IMR-90 (cell line): ENCODE measurements around the gene AMDHD2. TPM values are rescaled to one million over a fixed set of nuclear protein-coding genes. Genes with fewer than 3 reads are reported as not detected.

ENCODE experiments used
- ATAC-seq: fragments of 200-7000 bp; cut with Tn5 transposase; 2 replicates; pipeline ENCODE4 v1.9.1; 2020; ENCODE audit warnings: low read depth, mild to moderate bottlenecking, moderate library complexity
- BruUV-seq: library from RNA; stranded (reverse); fragments of 400-500 nt; replicated peaks from 2 replicates; lab custom pipeline; 2021; lab: Mats Ljungman, UMichigan
- CTCF ChIA-PET: fragments of 300-600 bp; formaldehyde crosslinking; extraction: SDS; loops from one replicate; lab custom pipeline; 2021; ENCODE audit warnings: antibody characterized with exemption; lab: Yijun Ruan, JAX
- POLR2A ChIA-PET: fragments of 300-600 bp; sonication (Branson Sonifier 250); formaldehyde crosslinking; loops from one replicate; lab custom pipeline; 2022; ENCODE audit warnings: antibody characterized with exemption; ENCODE audit not compliant: unreplicated experiment; lab: Charles Lee
- DNase-seq: peaks from one replicate; pipeline ENCODE4 v3.0.0; 2013
- H2AFZ ChIP-seq: replicated peaks from 2 replicates; pipeline ENCODE3; 2013; ENCODE audit warnings: low read length, mild to moderate bottlenecking; ENCODE audit not compliant: poor library complexity
- H2AK5ac ChIP-seq: 2 replicates; pipeline ENCODE4 v1.6.1; 2013; ENCODE audit warnings: low read depth, low read length, inconsistent platforms
- H2AK9ac ChIP-seq: replicated peaks from 2 replicates; pipeline ENCODE3; 2013; ENCODE audit warnings: mild to moderate bottlenecking, low read depth, low read length, moderate library complexity; ENCODE audit not compliant: poor library complexity
- H2BK120ac ChIP-seq: 2 replicates; pipeline ENCODE4 v1.6.1; 2013; ENCODE audit warnings: low read depth, low read length, inconsistent platforms
- H2BK15ac ChIP-seq: 3 replicates; pipeline ENCODE4 v1.6.1; 2013; ENCODE audit warnings: low read depth, low read length, inconsistent platforms
- H2BK20ac ChIP-seq: 2 replicates; pipeline ENCODE4 v1.6.1; 2013; ENCODE audit warnings: low read depth, mild to moderate bottlenecking, inconsistent platforms, low read length, moderate library complexity
- H2BK5ac ChIP-seq: 2 replicates; pipeline ENCODE4 v1.6.1; 2013; ENCODE audit warnings: mild to moderate bottlenecking, low read depth, low read length, inconsistent platforms; ENCODE audit not compliant: poor library complexity, severe bottlenecking
- H3K14ac ChIP-seq: replicated peaks from 2 replicates; pipeline ENCODE4 v1.6.1; 2013; ENCODE audit warnings: low read depth, low read length, inconsistent platforms
- H3K18ac ChIP-seq: 2 replicates; pipeline ENCODE4 v1.6.1; 2013; ENCODE audit warnings: low read depth, low read length, control low read depth
- H3K23ac ChIP-seq: 2 replicates; pipeline ENCODE4 v1.6.1; 2013; ENCODE audit warnings: low read depth, low read length, inconsistent platforms
- H3K27ac ChIP-seq: 2 replicates; pipeline ENCODE4 v1.5.1; 2013; ENCODE audit warnings: mild to moderate bottlenecking, control low read depth, low read length; ENCODE audit not compliant: insufficient read depth
- H3K27me3 ChIP-seq: 2 replicates; pipeline ENCODE4 v1.6.1; 2013; ENCODE audit warnings: low read length; ENCODE audit not compliant: control insufficient read depth, insufficient read depth
- H3K36me3 ChIP-seq: 2 replicates; pipeline ENCODE4 v1.6.1; 2013; ENCODE audit warnings: low read length, mixed read lengths; ENCODE audit not compliant: control insufficient read depth, insufficient read depth
- H3K4ac ChIP-seq: 2 replicates; pipeline ENCODE4 v1.6.1; 2013; ENCODE audit warnings: low read depth, low read length, inconsistent platforms
- H3K4me1 ChIP-seq: 2 replicates; pipeline ENCODE4 v1.6.1; 2013; ENCODE audit warnings: low read length, mixed read lengths; ENCODE audit not compliant: control insufficient read depth, insufficient read depth
- H3K4me2 ChIP-seq: 2 replicates; pipeline ENCODE4 v1.6.1; 2013; ENCODE audit warnings: low read depth, mild to moderate bottlenecking, control low read depth, low read length, moderate library complexity
- H3K4me3 ChIP-seq: 2 replicates; pipeline ENCODE4 v1.5.1; 2013; ENCODE audit warnings: low read depth, mild to moderate bottlenecking, control low read depth, low read length, moderate library complexity; ENCODE audit not compliant: insufficient read depth
- H3K56ac ChIP-seq: 2 replicates; pipeline ENCODE4 v1.6.1; 2013; ENCODE audit warnings: low read length, inconsistent platforms; ENCODE audit not compliant: insufficient read depth; ENCODE audit errors: extremely low read depth
- H3K79me1 ChIP-seq, 2 experiments: 2 replicates each; pipeline ENCODE4 v1.6.1; 2013; ENCODE audit warnings: low read length in 2 of 2, inconsistent platforms in 1 of 2, low read depth in 1 of 2
- H3K9ac ChIP-seq: 2 replicates; pipeline ENCODE4 v1.6.1; 2013; ENCODE audit warnings: low read depth, low read length, control low read depth
- H3K9me1 ChIP-seq: 2 replicates; pipeline ENCODE4 v1.6.1; 2013; ENCODE audit warnings: low read length, inconsistent platforms; ENCODE audit not compliant: insufficient read depth
- H3K9me3 ChIP-seq: 2 replicates; pipeline ENCODE4 v1.6.1; 2013; ENCODE audit warnings: low read length; ENCODE audit not compliant: control insufficient read depth, insufficient read depth
- H4K20me1 ChIP-seq: 2 replicates; pipeline ENCODE4 v1.6.1; 2013; ENCODE audit warnings: low read length, inconsistent platforms; ENCODE audit not compliant: insufficient read depth
- H4K5ac ChIP-seq: 2 replicates; pipeline ENCODE4 v1.6.1; 2013; ENCODE audit warnings: mild to moderate bottlenecking, low read depth, low read length, control low read depth
- H4K8ac ChIP-seq, 2 experiments: 2 replicates each; pipeline ENCODE4 v1.6.1; 2013; ENCODE audit warnings: low read depth in 2 of 2, low read length in 2 of 2, control low read depth in 1 of 2, inconsistent platforms in 1 of 2
- H4K91ac ChIP-seq: 2 replicates; pipeline ENCODE4 v1.6.1; 2013; ENCODE audit warnings: low read depth, low read length, inconsistent platforms; ENCODE audit not compliant: insufficient read depth
- BHLHE40 ChIP-seq: fragments of 150-350 bp; IDR thresholded peaks from 2 replicates; pipeline ENCODE4 v1.6.1; 2016; ENCODE audit warnings: mild to moderate bottlenecking, low read depth, low read length
- CEBPB ChIP-seq: IDR thresholded peaks from 2 replicates; pipeline ENCODE4 v1.6.1; 2012; ENCODE audit warnings: low read depth, low read length, improper control_type of control experiment
- FOS ChIP-seq: fragments of 150-350 bp; IDR thresholded peaks from 2 replicates; pipeline ENCODE4 v1.6.1; 2016; ENCODE audit warnings: low read depth, low read length
- MAFK ChIP-seq: IDR thresholded peaks from 2 replicates; pipeline ENCODE4 v1.6.1; 2012; ENCODE audit warnings: low read depth, low read length, improper control_type of control experiment
- MAZ ChIP-seq: IDR thresholded peaks from 2 replicates; pipeline ENCODE4 v1.6.1; 2012; ENCODE audit warnings: low read depth, mild to moderate bottlenecking, low read length, improper control_type of control experiment, moderate library complexity, borderline replicate concordance
- NFE2L2 ChIP-seq: fragments of 150-350 bp; IDR thresholded peaks from 2 replicates; pipeline ENCODE4 v1.6.1; 2016; ENCODE audit warnings: low read depth, mild to moderate bottlenecking, low read length
- POLR2A ChIP-seq: IDR thresholded peaks from 2 replicates; pipeline ENCODE4 v1.6.1; 2012; ENCODE audit warnings: mild to moderate bottlenecking, low read depth, low read length
- RAD21 ChIP-seq: IDR thresholded peaks from 2 replicates; pipeline ENCODE4 v1.6.1; 2012; ENCODE audit warnings: low read length, improper control_type of control experiment
- RCOR1 ChIP-seq: IDR thresholded peaks from 2 replicates; pipeline ENCODE4 v1.6.1; 2012; ENCODE audit warnings: mild to moderate bottlenecking, low read length, improper control_type of control experiment; ENCODE audit not compliant: insufficient replicate concordance
- RFX5 ChIP-seq: IDR thresholded peaks from 2 replicates; pipeline ENCODE4 v1.8.0; 2012; ENCODE audit warnings: low read depth, mild to moderate bottlenecking, low read length, moderate library complexity
- WGBS, 2 experiments: methylation state at CpG; one replicate each; pipeline versions ENCODE4 v1.1.5 to v1.1.7; 2013; ENCODE audit warnings: missing lambda C conversion rate in 2 of 2; ENCODE audit not compliant: insufficient read length in 1 of 2; ENCODE audit errors: extremely low coverage in 2 of 2; 5-methylcytosine and 5-hydroxymethylcytosine counted together
- dilution Hi-C: fragments of 300-500 bp; cut with HindIII; formaldehyde crosslinking; loops from one replicate; pipeline ENCODE4 v1.14.3; 2018; ENCODE audit warnings: low sequenced_read_pairs; ENCODE audit not compliant: unreplicated experiment
- in situ Hi-C: fragments of 300-500 bp; cut with MboI; formaldehyde crosslinking; loops from 3 replicates; pipeline ENCODE4 v1.14.3; 2019; ENCODE audit warnings: low sequenced_read_pairs, inconsistent platforms, mixed read lengths
- intact Hi-C: fragments of 100-400 bp; cut with micrococcal nuclease; formaldehyde crosslinking; loops from 2 replicates; pipeline ENCODE4 v1.10.0; 2022
- polyA plus RNA-seq, 3 experiments: library from polyadenylated mRNA; depleted of rRNA; stranded (reverse); fragments of >200 nt; gene quantifications; 2 replicates each; pipeline ENCODE4 v1.2.3, GENCODE V29; 2012; ENCODE audit warnings: low replicate concordance in 1 of 3
- total RNA-seq: library from RNA; depleted of rRNA; stranded (reverse); fragments of >200 nt; gene quantifications from 2 replicates; pipeline ENCODE4 v1.2.3, GENCODE V29; 2012

Gene AMDHD2
- total and polyA plus RNA-seq, 2 of the 4 experiments (the other 2 are of a cell fraction) = 10.6 to 30.3 TPM

GRCh38 chr16:2518823-2519710, 1.1 kb upstream of the AMDHD2 start (continued):
- no peak for TF ChIP-seq CEBPB
- TF ChIP-seq MAFK = no peak

DNA sequence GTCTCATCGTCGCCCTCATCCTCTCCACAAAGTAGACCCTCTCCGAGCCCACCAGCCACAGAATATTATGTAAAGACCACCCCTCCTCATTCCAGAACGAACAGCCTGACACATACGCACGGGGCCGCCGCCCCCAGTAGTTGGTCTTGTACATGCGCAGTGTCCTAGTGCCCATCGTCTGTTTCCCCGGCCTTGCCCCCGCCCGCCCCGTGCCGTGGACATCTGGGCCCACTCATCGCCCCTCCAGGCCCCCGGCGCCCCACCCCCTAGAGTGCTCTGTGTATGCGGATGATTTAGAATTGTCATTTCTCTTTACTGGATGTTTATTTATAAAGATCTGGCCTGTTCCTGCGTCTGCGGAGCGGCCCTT, 475 bp upstream of the AMDHD2 start:
- peak overlapping the region; percentile 56; the same call in 1 of the 2 replicates for H3K23ac ChIP-seq
- peak overlapping the region; percentile 73 to 91; a peak in 2 of 4 replicates for H4K8ac ChIP-seq
- no peak overlapping the region for H3K4me3 ChIP-seq
- no peak overlapping the region; the same call in 2 of the 3 replicates for H2BK15ac ChIP-seq
- peak overlapping the region; percentile 62 for H3K27ac ChIP-seq
- H4K20me1 ChIP-seq = peaks cover 54% of the 10 kb centered on the region
- H3K9me3 ChIP-seq = no peaks in the 10 kb centered on the region
- DNase-seq (no peak), ATAC-seq (no peak)
- CTCF ChIA-PET = interaction anchor here (0.6 kb wide), 1 partner anchor 1821 kb away, joined by 6 read pairs; no protein-coding TSS in a partner anchor
- peak overlapping the region; percentile 26 for H3K9ac ChIP-seq
- H2BK120ac ChIP-seq = peak overlapping the region; percentile 58; the same call in 1 of the 2 replicates
- H2BK5ac ChIP-seq = peak overlapping the region; percentile 11
- BruUV-seq = no TSS peak
- H3K4me2 ChIP-seq = peak overlapping the region; percentile 67
- no peaks in the 10 kb centered on the region for H3K27me3 ChIP-seq
- in situ Hi-C loops (no loop called here), dilution Hi-C loops (no loop called here), intact Hi-C loops (no loop called here)
- H2AFZ ChIP-seq = peak overlapping the region; percentile 99
- peaks cover 19% of the 10 kb centered on the region for H3K9me1 ChIP-seq
- no peak overlapping the region for H2BK20ac ChIP-seq
- H4K91ac ChIP-seq = peak overlapping the region; percentile 47; the same call in 1 of the 2 replicates
- WGBS, 2 experiments = 10% methylated on average over 6 of the region's 22 CpGs; no CpG with 5 or more reads in 1 of the 2 experiments
- TF ChIP-seq FOS (no peak), RCOR1 (no peak), BHLHE40 (no peak), NFE2L2 (no peak), RFX5 (no peak), MAZ (no peak), RAD21 (no peak), POLR2A (no peak), CEBPB (no peak)
- H3K4me1 ChIP-seq = peaks cover 13% of the 10 kb centered on the region
- no peak overlapping the region for H3K18ac ChIP-seq
- H2AK9ac ChIP-seq = peak overlapping the region; percentile 79
- peak overlapping the region; percentile 95 for H2AK5ac ChIP-seq
- peak overlapping the region; percentile 59 for H3K56ac ChIP-seq
- peaks cover 18 to 69% of the 10 kb centered on the region in 2 experiments for H3K79me1 ChIP-seq
- H3K36me3 ChIP-seq = peaks cover 21% of the 10 kb centered on the region
- H4K5ac ChIP-seq = no peak overlapping the region
- H3K4ac ChIP-seq = peak overlapping the region; percentile 69; the same call in 1 of the 2 replicates
- peak overlapping the region; percentile 73 for H3K14ac ChIP-seq
- POLR2A ChIA-PET = interaction anchor here (1.0 kb wide), 1 partner anchor 10 kb away, joined by 3 read pairs; no protein-coding TSS in a partner anchor
